Measurements from ENCODE around the gene CYP2F1.
"Not testable (repeated sequence)": the region's sequence is repeated elsewhere in the genome, so short reads cannot be mapped to it uniquely, and the experiment has no call there.

The CYP2F1 gene

GRCh38 chr19:41133260-41133659 lies 19.0 kb downstream of the CYP2F1 start:
- no peaks in the 10 kb centered on the region for H3K27me3 ChIP-seq (ENCODE audit: control insufficient read depth, insufficient read depth, low read length)
- H3K4me1 ChIP-seq (ENCODE audit: control insufficient read depth, insufficient read depth, low read length), result no peaks in the 10 kb centered on the region
- no peak overlapping the region for H3K9ac ChIP-seq (ENCODE audit: low read length)
- no peak overlapping the region for H3K27ac ChIP-seq (ENCODE audit: low read depth, low read length)
- H3K36me3 ChIP-seq (ENCODE audit: control insufficient read depth, insufficient read depth, low read length), result no peaks in the 10 kb centered on the region
- no peak overlapping the region for H3K4me3 ChIP-seq (ENCODE audit: low read length)

GRCh38 chr19:41134616-41135015 lies 20.4 kb downstream of the CYP2F1 start:
- Histone ChIP-seq H3K4me1 (ENCODE audit: control insufficient read depth, insufficient read depth, low read length) (no peaks in the 10 kb centered on the region), H3K9ac (ENCODE audit: low read length) (no peak overlapping the region), H3K27me3 (ENCODE audit: control insufficient read depth, insufficient read depth, low read length) (no peaks in the 10 kb centered on the region), H3K27ac (ENCODE audit: low read depth, low read length) (no peak overlapping the region), H3K4me3 (ENCODE audit: low read length) (no peak overlapping the region), H3K36me3 (ENCODE audit: control insufficient read depth, insufficient read depth, low read length) (no peaks in the 10 kb centered on the region)

GRCh38 chr19:41135390-41136384 lies 21.5 kb downstream of the CYP2F1 start:
- H3K27ac ChIP-seq (ENCODE audit: low read depth, low read length), result peak overlapping the region; percentile 14
- H3K9ac ChIP-seq (ENCODE audit: low read length), result not testable (repeated sequence)

GRCh38 chr19:41136636-41137455 lies 22.6 kb downstream of the CYP2F1 start:
- Histone ChIP-seq H3K4me1 (ENCODE audit: control insufficient read depth, insufficient read depth, low read length) (no peaks in the 10 kb centered on the region), H3K9ac (ENCODE audit: low read length) (no peak overlapping the region), H3K36me3 (ENCODE audit: control insufficient read depth, insufficient read depth, low read length) (no peaks in the 10 kb centered on the region), H3K27ac (ENCODE audit: low read depth, low read length) (no peak overlapping the region), H3K27me3 (ENCODE audit: control insufficient read depth, insufficient read depth, low read length) (no peaks in the 10 kb centered on the region), H3K4me3 (ENCODE audit: low read length) (no peak overlapping the region)

More at GRCh38 chr19:41135390-41136384, 21.5 kb downstream of the CYP2F1 start:
- not testable (repeated sequence) for H3K4me1 ChIP-seq (ENCODE audit: control insufficient read depth, insufficient read depth, low read length); H3K27me3 ChIP-seq (ENCODE audit: control insufficient read depth, insufficient read depth, low read length); H3K36me3 ChIP-seq (ENCODE audit: control insufficient read depth, insufficient read depth, low read length)
- peak overlapping the region; percentile 58 for H3K4me3 ChIP-seq (ENCODE audit: low read length)

GRCh38 chr19:41144403-41144802 lies 30.2 kb downstream of the CYP2F1 start:
- Histone ChIP-seq H3K27me3 (ENCODE audit: control insufficient read depth, insufficient read depth, low read length) (no peaks in the 10 kb centered on the region), H3K4me3 (ENCODE audit: low read length) (no peak overlapping the region), H3K9ac (ENCODE audit: low read length) (no peak overlapping the region), H3K4me1 (ENCODE audit: control insufficient read depth, insufficient read depth, low read length) (no peaks in the 10 kb centered on the region), H3K27ac (ENCODE audit: low read depth, low read length) (no peak overlapping the region), H3K36me3 (ENCODE audit: control insufficient read depth, insufficient read depth, low read length) (no peaks in the 10 kb centered on the region)

- H3K9ac ChIP-seq (ENCODE audit: low read length), result no peak overlapping the region
- no peaks in the 10 kb centered on the region for H3K36me3 ChIP-seq (ENCODE audit: control insufficient read depth, insufficient read depth, low read length)
- H3K27ac ChIP-seq (ENCODE audit: low read depth, low read length), result no peak overlapping the region
- no peak overlapping the region for H3K4me3 ChIP-seq (ENCODE audit: low read length)
- H3K27me3 ChIP-seq (ENCODE audit: control insufficient read depth, insufficient read depth, low read length), result no peaks in the 10 kb centered on the region
- no peaks in the 10 kb centered on the region for H3K4me1 ChIP-seq (ENCODE audit: control insufficient read depth, insufficient read depth, low read length)
Measured at GRCh38 chr19:41149831-41150230, 35.6 kb downstream of the CYP2F1 start.

GRCh38 chr19:41150986-41151385 lies 36.8 kb downstream of the CYP2F1 start:
- not testable (repeated sequence) for H3K27me3 ChIP-seq (ENCODE audit: control insufficient read depth, insufficient read depth, low read length); H3K4me3 ChIP-seq (ENCODE audit: low read length); H3K27ac ChIP-seq (ENCODE audit: low read depth, low read length); H3K4me1 ChIP-seq (ENCODE audit: control insufficient read depth, insufficient read depth, low read length); H3K36me3 ChIP-seq (ENCODE audit: control insufficient read depth, insufficient read depth, low read length); H3K9ac ChIP-seq (ENCODE audit: low read length)

GRCh38 chr19:41154060-41154459 lies 39.8 kb downstream of the CYP2F1 start:
- Histone ChIP-seq H3K27ac (ENCODE audit: low read depth, low read length) (no peak overlapping the region), H3K36me3 (ENCODE audit: control insufficient read depth, insufficient read depth, low read length) (no peaks in the 10 kb centered on the region)

GRCh38 chr19:41156207-41156606 lies 42.0 kb downstream of the CYP2F1 start:
- Histone ChIP-seq H3K36me3 (ENCODE audit: control insufficient read depth, insufficient read depth, low read length) (no peaks in the 10 kb centered on the region), H3K27ac (ENCODE audit: low read depth, low read length) (no peak overlapping the region), H3K4me3 (ENCODE audit: low read length) (no peak overlapping the region), H3K4me1 (ENCODE audit: control insufficient read depth, insufficient read depth, low read length) (no peaks in the 10 kb centered on the region), H3K27me3 (ENCODE audit: control insufficient read depth, insufficient read depth, low read length) (no peaks in the 10 kb centered on the region), H3K9ac (ENCODE audit: low read length) (no peak overlapping the region)

More at GRCh38 chr19:41154060-41154459, 39.8 kb downstream of the CYP2F1 start:
- no peak overlapping the region for H3K4me3 ChIP-seq (ENCODE audit: low read length)
- no peaks in the 10 kb centered on the region for H3K4me1 ChIP-seq (ENCODE audit: control insufficient read depth, insufficient read depth, low read length)
- no peaks in the 10 kb centered on the region for H3K27me3 ChIP-seq (ENCODE audit: control insufficient read depth, insufficient read depth, low read length)
- no peak overlapping the region for H3K9ac ChIP-seq (ENCODE audit: low read length)

GRCh38 chr19:41159881-41160280 lies 45.6 kb downstream of the CYP2F1 start:
- Histone ChIP-seq H3K36me3 (ENCODE audit: control insufficient read depth, insufficient read depth, low read length) (no peaks in the 10 kb centered on the region), H3K4me1 (ENCODE audit: control insufficient read depth, insufficient read depth, low read length) (no peaks in the 10 kb centered on the region), H3K27me3 (ENCODE audit: control insufficient read depth, insufficient read depth, low read length) (no peaks in the 10 kb centered on the region), H3K27ac (ENCODE audit: low read depth, low read length) (no peak overlapping the region), H3K9ac (ENCODE audit: low read length) (no peak overlapping the region), H3K4me3 (ENCODE audit: low read length) (no peak overlapping the region)

GRCh38 chr19:41161903-41162302 lies 47.7 kb downstream of the CYP2F1 start:
- no peak overlapping the region for H3K4me3 ChIP-seq (ENCODE audit: low read length)
- no peaks in the 10 kb centered on the region for H3K27me3 ChIP-seq (ENCODE audit: control insufficient read depth, insufficient read depth, low read length)
- no peak overlapping the region for H3K9ac ChIP-seq (ENCODE audit: low read length)
- no peak overlapping the region for H3K27ac ChIP-seq (ENCODE audit: low read depth, low read length)
- H3K4me1 ChIP-seq (ENCODE audit: control insufficient read depth, insufficient read depth, low read length), result no peaks in the 10 kb centered on the region
- H3K36me3 ChIP-seq (ENCODE audit: control insufficient read depth, insufficient read depth, low read length), result no peaks in the 10 kb centered on the region

- Histone ChIP-seq H3K27me3 (ENCODE audit: control insufficient read depth, insufficient read depth, low read length) (no peaks in the 10 kb centered on the region), H3K36me3 (ENCODE audit: control insufficient read depth, insufficient read depth, low read length) (no peaks in the 10 kb centered on the region), H3K27ac (ENCODE audit: low read depth, low read length) (no peak overlapping the region), H3K9ac (ENCODE audit: low read length) (no peak overlapping the region), H3K4me3 (ENCODE audit: low read length) (no peak overlapping the region), H3K4me1 (ENCODE audit: control insufficient read depth, insufficient read depth, low read length) (no peaks in the 10 kb centered on the region)
Measured at GRCh38 chr19:41166944-41167804, 52.9 kb downstream of the CYP2F1 start.
